Brain microvascular endothelial cell (primary cell): ENCODE data around the gene HTR4.

Source experiments
- DNase-seq: peaks from one replicate; pipeline ENCODE4 v3.0.0-alpha.2; 2020
- H3K27ac ChIP-seq: fragments of 250-450 bp; sonication (Bioruptor Pico); 2 replicates; pipeline ENCODE4 v1.5.1; 2020; ENCODE audit warnings: mild to moderate bottlenecking, moderate library complexity
- H3K27me3 ChIP-seq: fragments of 250-450 bp; sonication (Bioruptor Pico); replicated peaks from 2 replicates; pipeline ENCODE4 v1.5.1; 2020; ENCODE audit warnings: mild to moderate bottlenecking
- H3K36me3 ChIP-seq: fragments of 250-450 bp; sonication (Bioruptor Pico); replicated peaks from 2 replicates; pipeline ENCODE4 v1.5.1; 2020; ENCODE audit warnings: mild to moderate bottlenecking
- H3K4me3 ChIP-seq: 2 replicates; pipeline ENCODE4 v1.5.1; 2011; ENCODE audit warnings: low read depth, mild to moderate bottlenecking, control low read depth, low read length, moderate library complexity
- CTCF ChIP-seq: IDR thresholded peaks from 2 replicates; pipeline ENCODE4 v1.5.1; 2011; ENCODE audit warnings: low read depth, mild to moderate bottlenecking, moderate library complexity, low read length, control low read depth, inconsistent platforms; ENCODE audit errors: missing control alignments
- in situ Hi-C: cut with HindIII; loops from 2 replicates; pipeline ENCODE4 v1.10.0; 2017; ENCODE audit warnings: low sequenced_read_pairs, low pct_ligation_motif_present

Gene HTR4

GRCh38 chr5:148651528-148651927 lies 2.8 kb downstream of the HTR4 start:
- no peak for DNase-seq
- no peak overlapping the region for H3K4me3 ChIP-seq
- TF ChIP-seq CTCF = no peak
- H3K27ac ChIP-seq = no peak overlapping the region
- in situ Hi-C loops = no loop called here
- H3K27me3 ChIP-seq = peaks cover 12% of the 10 kb centered on the region
- no peaks in the 10 kb centered on the region for H3K36me3 ChIP-seq

GRCh38 chr5:148645527-148645926 lies 8.8 kb downstream of the HTR4 start:
- Histone ChIP-seq H3K27me3 (no peaks in the 10 kb centered on the region), H3K4me3 (no peak overlapping the region), H3K27ac (no peak overlapping the region), H3K36me3 (no peaks in the 10 kb centered on the region)
- DNase-seq = no peak
- no peak for TF ChIP-seq CTCF
- in situ Hi-C loops = no loop called here

GRCh38 chr5:148641735-148642134 lies 12.6 kb downstream of the HTR4 start:
- no peaks in the 10 kb centered on the region for H3K27me3 ChIP-seq
- no peak overlapping the region for H3K27ac ChIP-seq
- in situ Hi-C loops = no loop called here
- H3K36me3 ChIP-seq = no peaks in the 10 kb centered on the region
- TF ChIP-seq CTCF = no peak
- H3K4me3 ChIP-seq = no peak overlapping the region
- DNase-seq = no peak

- no peak overlapping the region for H3K27ac ChIP-seq
- no peak for TF ChIP-seq CTCF
- DNase-seq = no peak
- H3K4me3 ChIP-seq = no peak overlapping the region
- no peaks in the 10 kb centered on the region for H3K27me3 ChIP-seq
- no peaks in the 10 kb centered on the region for H3K36me3 ChIP-seq
- in situ Hi-C loops = no loop called here
These were observed 13.9 kb downstream of the HTR4 start for GRCh38 chr5:148640471-148640870.

- DNase-seq = no peak
- Histone ChIP-seq H3K27ac (no peak overlapping the region), H3K36me3 (no peaks in the 10 kb centered on the region), H3K4me3 (no peak overlapping the region), H3K27me3 (no peaks in the 10 kb centered on the region)
- TF ChIP-seq CTCF = no peak
- in situ Hi-C loops = no loop called here
These were observed 15.2 kb downstream of the HTR4 start for GRCh38 chr5:148639081-148639480.

GRCh38 chr5:148636353-148636752 lies 18.0 kb downstream of the HTR4 start:
- no peaks in the 10 kb centered on the region for H3K36me3 ChIP-seq
- no peak for TF ChIP-seq CTCF
- in situ Hi-C loops = no loop called here
- no peak for DNase-seq
- no peak overlapping the region for H3K27ac ChIP-seq
- no peaks in the 10 kb centered on the region for H3K27me3 ChIP-seq
- no peak overlapping the region for H3K4me3 ChIP-seq
